AG04449 (cell line): Measurements from ENCODE around the gene FCMR.

ENCODE experiments used
- CTCF ChIA-PET: fragments of 350-600 bp; formaldehyde crosslinking; extraction: SDS; loops from one replicate; lab custom pipeline; 2021; ENCODE audit warnings: antibody characterized with exemption; lab: Yijun Ruan, JAX
- POLR2A ChIA-PET: fragments of 400-600, 350-600 bp; formaldehyde crosslinking; extraction: SDS; loops from one replicate; lab custom pipeline; 2020; ENCODE audit warnings: antibody characterized with exemption, inconsistent platforms; lab: Yijun Ruan, JAX
- DNase-seq: peaks from one replicate; pipeline ENCODE4 v3.0.0-alpha.2; 2010; ENCODE audit warnings: low read depth, low spot score
- H3K4me3 ChIP-seq: 2 replicates; pipeline ENCODE4 v1.5.1; 2011; ENCODE audit warnings: low read depth, mild to moderate bottlenecking, control low read depth, low read length
- TF ChIP-seq, protein P1 (sequence below): IDR thresholded peaks from one replicate; pipeline ENCODE4 v1.5.1; 2011; ENCODE audit warnings: mild to moderate bottlenecking, moderate library complexity, low read length, control low read depth, inconsistent platforms; ENCODE audit not compliant: insufficient read depth; ENCODE audit errors: missing control alignments

FCMR gene

DNA sequence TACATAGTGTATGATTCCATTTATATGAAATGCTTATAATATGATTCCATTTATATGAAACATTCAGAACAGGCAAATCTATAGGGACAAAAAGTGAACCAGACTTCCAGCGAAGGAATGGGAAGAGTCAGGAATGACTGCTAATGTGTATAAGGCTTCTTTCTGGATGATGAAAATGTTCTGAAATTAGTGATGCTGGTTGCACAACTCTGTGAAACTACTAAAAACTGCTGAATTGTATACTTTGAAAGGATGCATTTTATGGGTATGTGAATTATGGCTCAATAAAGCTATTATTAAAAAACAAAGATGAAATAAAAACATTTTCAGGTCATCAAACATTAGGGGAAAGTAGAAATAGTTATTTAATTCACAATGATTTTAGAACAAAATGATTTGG, 38.6 kb downstream of the FCMR start:
- ChIA-PET POLR2A (no interaction called here), CTCF (interaction anchor here (0.6 to 2.9 kb wide), 9 partner anchors 8 to 271 kb away, joined by 3 to 16 read pairs (median 4); partner anchors contain the start of genes EIF2D and IL20)
- TF ChIP-seq, protein P1, sequence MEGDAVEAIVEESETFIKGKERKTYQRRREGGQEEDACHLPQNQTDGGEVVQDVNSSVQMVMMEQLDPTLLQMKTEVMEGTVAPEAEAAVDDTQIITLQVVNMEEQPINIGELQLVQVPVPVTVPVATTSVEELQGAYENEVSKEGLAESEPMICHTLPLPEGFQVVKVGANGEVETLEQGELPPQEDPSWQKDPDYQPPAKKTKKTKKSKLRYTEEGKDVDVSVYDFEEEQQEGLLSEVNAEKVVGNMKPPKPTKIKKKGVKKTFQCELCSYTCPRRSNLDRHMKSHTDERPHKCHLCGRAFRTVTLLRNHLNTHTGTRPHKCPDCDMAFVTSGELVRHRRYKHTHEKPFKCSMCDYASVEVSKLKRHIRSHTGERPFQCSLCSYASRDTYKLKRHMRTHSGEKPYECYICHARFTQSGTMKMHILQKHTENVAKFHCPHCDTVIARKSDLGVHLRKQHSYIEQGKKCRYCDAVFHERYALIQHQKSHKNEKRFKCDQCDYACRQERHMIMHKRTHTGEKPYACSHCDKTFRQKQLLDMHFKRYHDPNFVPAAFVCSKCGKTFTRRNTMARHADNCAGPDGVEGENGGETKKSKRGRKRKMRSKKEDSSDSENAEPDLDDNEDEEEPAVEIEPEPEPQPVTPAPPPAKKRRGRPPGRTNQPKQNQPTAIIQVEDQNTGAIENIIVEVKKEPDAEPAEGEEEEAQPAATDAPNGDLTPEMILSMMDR: no peak
- no peak overlapping the region for H3K4me3 ChIP-seq
- DNase-seq: no peak

DNA sequence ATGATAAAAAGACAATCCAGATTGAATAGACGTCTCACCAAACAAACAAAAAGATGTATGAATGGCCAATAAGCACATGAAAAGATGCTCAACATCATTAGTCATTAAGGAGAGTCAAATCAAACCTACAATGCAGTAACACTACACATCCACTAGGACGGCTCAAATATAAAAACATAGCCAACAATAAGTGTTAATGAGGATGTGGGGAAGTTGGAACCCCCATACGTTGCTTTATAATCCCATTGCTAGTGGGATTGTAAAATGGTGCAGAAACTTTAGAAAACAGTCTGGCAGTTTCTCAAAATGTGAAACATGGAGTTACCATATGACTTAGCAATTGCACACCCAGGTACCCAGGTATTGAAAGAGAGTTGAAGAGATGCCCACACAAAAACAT, 39.2 kb downstream of the FCMR start:
- TF ChIP-seq, protein P1: no peak
- ChIA-PET CTCF (no interaction called here), POLR2A (no interaction called here)
- H3K4me3 ChIP-seq: no peak overlapping the region
- DNase-seq: no peak

DNA sequence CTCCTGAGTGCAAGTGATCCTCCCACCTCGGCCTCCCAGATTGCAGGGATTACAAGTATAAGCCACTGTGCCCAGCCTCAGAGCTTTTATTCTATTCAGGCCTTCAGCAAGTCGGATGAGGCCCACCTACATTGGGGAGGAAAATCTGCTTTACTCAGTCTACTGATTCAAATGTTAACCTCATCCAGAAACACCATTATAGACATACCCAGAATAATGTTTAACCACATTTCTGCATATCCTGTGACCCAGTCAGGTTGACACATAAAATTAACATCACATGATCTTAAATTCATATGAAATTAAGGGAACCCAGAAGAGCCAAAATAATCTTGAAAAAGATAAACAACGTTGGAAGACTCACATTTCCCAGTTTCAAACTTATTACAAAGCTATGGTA, 41.4 kb downstream of the FCMR start:
- CTCF ChIA-PET: interaction anchor here (0.7 to 2.1 kb wide), 5 partner anchors 15 to 71 kb away, joined by 3 to 8 read pairs (median 6); partner anchors contain the start of gene IL20
- POLR2A ChIA-PET: no interaction called here
- DNase-seq: no peak
- no peak overlapping the region for H3K4me3 ChIP-seq
- TF ChIP-seq, protein P1: no peak

DNA sequence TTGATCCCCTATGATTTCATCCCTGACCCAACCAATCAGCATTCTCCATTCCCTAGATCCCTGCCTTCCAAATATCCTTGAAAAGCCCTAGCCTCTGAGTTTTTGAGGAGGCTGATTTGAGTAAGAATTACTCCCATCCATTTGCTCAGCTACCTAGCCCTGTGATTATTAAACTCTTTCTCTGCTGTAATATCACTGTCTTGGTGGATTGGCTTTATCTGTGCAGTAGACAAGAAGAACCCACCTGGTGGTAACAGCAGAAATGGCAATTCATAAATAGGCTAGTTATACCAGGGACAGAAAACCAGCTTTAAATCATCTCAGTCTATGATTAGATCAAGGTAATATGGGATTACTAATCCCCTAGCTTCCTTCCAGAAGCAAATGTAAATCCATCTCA, 43.3 kb downstream of the FCMR start:
- POLR2A ChIA-PET: no interaction called here
- CTCF ChIA-PET: interaction anchor here (2.0 to 2.1 kb wide), 2 partner anchors 13 to 33 kb away, joined by 6 to 8 read pairs; partner anchors contain the start of gene IL20
- no peak overlapping the region for H3K4me3 ChIP-seq
- no peak for DNase-seq
- TF ChIP-seq, protein P1: no peak

DNA sequence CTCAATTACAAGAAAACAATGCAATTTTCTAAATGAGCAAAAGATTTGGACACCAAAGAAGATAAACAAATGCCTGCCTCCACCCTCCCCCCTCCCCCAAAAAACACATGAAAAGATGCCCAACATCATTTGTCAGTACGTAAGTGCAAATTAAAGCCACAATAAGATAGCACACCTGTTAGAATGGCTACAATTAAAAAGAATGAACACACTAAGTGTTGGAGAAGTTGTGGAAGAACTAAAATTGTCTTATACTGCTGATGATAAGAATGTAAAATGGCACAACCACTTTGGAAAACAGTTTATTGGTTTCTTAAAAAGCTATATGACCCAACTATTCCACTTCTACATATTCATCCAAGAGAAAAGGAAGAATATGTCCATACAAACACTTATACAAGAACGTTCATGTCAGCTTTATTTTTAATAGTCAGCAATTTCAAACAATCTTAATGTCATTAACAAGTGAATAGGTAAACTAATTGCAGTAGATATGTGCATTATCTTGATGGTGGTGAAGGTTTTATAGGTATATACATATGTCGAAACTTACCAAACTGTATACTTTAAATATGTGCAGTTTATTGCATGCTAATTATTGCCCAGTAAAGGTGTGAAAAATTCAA, 45.9 kb downstream of the FCMR start:
- TF ChIP-seq, protein P1: no peak
- H3K4me3 ChIP-seq: no peak overlapping the region
- POLR2A ChIA-PET: no interaction called here
- DNase-seq: no peak
- CTCF ChIA-PET: interaction anchor here (0.7 kb wide), 1 partner anchor 10 kb away, joined by 4 read pairs; the partner anchor contains the start of gene IL20

DNA sequence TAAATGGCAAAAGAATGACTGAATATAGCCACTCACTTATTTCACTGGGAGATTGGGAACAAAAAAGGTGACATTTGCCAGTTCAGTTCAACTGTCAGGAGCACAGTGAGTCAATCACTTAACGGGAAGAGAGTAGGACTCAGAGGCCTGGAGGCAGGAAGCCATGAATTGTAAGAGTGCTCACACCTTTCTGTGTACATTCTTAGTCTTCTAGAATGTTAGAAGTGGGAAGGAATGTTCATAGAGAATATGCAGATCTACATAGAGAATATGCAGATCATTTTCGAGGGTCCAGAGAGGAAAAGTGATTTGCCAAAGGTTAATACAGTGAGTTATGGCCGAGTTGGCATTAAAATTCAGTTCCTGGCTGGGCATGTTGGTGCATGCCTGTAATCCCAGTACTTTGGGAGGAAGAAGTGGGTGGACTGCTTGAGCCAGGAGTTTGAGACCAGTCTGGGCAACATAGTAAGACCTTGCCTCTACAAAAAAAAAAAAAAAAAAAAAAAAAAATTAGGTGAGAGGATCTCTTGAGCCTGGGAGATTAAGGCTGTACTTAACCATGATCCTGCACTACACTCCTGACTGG, 48.0 kb downstream of the FCMR start:
- TF ChIP-seq, protein P1: no peak
- POLR2A ChIA-PET: no interaction called here

More for the DNA sequence above, 48.0 kb downstream of the FCMR start:
- no peak overlapping the region for H3K4me3 ChIP-seq
- CTCF ChIA-PET: interaction anchor here (1.4 to 1.6 kb wide), 2 partner anchors 10 to 147 kb away, joined by 3 to 6 read pairs; no protein-coding TSS in a partner anchor
- no peak for DNase-seq
